H9 (cell line): ENCODE data around the gene ABCA13. TPM values are rescaled to one million over a fixed set of nuclear protein-coding genes. Genes with fewer than 3 reads are reported as not detected.

Source experiments
- DNase-seq: peaks from one replicate; pipeline ENCODE4 v3.0.0-alpha.2; 2017
- H2AFZ ChIP-seq: one replicate; pipeline ENCODE4 v1.6.1; 2013; ENCODE audit warnings: mild to moderate bottlenecking, low read length, control low read depth, moderate library complexity
- H2AK5ac ChIP-seq: 2 replicates; pipeline ENCODE4 v1.6.1; 2013; ENCODE audit warnings: low read length, control low read depth, mixed read lengths; ENCODE audit not compliant: insufficient read length
- H2BK120ac ChIP-seq: one replicate; pipeline ENCODE4 v1.6.1; 2013; ENCODE audit warnings: low read depth, mild to moderate bottlenecking, low read length, control low read depth, inconsistent platforms; ENCODE audit not compliant: poor library complexity, severe bottlenecking
- H2BK12ac ChIP-seq: 2 replicates; pipeline ENCODE4 v1.6.1; 2013; ENCODE audit warnings: low read length, control low read depth, mixed read lengths, low read depth; ENCODE audit not compliant: insufficient read length
- H2BK15ac ChIP-seq: 2 replicates; pipeline ENCODE4 v1.6.1; 2013; ENCODE audit warnings: low read depth, low read length, control low read depth
- H2BK20ac ChIP-seq: one replicate; pipeline ENCODE4 v1.6.1; 2013; ENCODE audit warnings: low read depth, mild to moderate bottlenecking, low read length, control low read depth, inconsistent platforms; ENCODE audit not compliant: poor library complexity, severe bottlenecking
- H2BK5ac ChIP-seq: 2 replicates; pipeline ENCODE4 v1.6.1; 2013; ENCODE audit warnings: low read length, control low read depth, mixed read lengths; ENCODE audit not compliant: insufficient read length
- H3K14ac ChIP-seq: 2 replicates; pipeline ENCODE4 v1.6.1; 2013; ENCODE audit warnings: low read length, control low read depth; ENCODE audit not compliant: insufficient read depth
- H3K18ac ChIP-seq: 2 replicates; pipeline ENCODE4 v1.6.1; 2013; ENCODE audit warnings: low read depth, mild to moderate bottlenecking, mixed read lengths, low read length, control low read depth; ENCODE audit not compliant: insufficient read length
- H3K23ac ChIP-seq: 2 replicates; pipeline ENCODE4 v1.6.1; 2013; ENCODE audit warnings: low read length, control low read depth, mixed read lengths, low read depth; ENCODE audit not compliant: insufficient read length
- H3K23me2 ChIP-seq: 2 replicates; pipeline ENCODE4 v1.6.1; 2013; ENCODE audit warnings: low read depth, mild to moderate bottlenecking, mixed read lengths, low read length, control low read depth; ENCODE audit not compliant: insufficient read length, poor library complexity, severe bottlenecking
- H3K27ac ChIP-seq: 2 replicates; pipeline ENCODE4 v1.5.1; 2013; ENCODE audit warnings: low read length, control low read depth, mixed read lengths, low read depth; ENCODE audit not compliant: insufficient read length
- H3K27me3 ChIP-seq: 2 replicates; pipeline ENCODE4 v1.6.1; 2013; ENCODE audit warnings: low read length, control low read depth, inconsistent platforms; ENCODE audit not compliant: insufficient read depth
- H3K4ac ChIP-seq: 2 replicates; pipeline ENCODE4 v1.6.1; 2013; ENCODE audit warnings: low read depth, mild to moderate bottlenecking, control low read depth, inconsistent platforms, low read length, moderate library complexity
- H3K4me1 ChIP-seq: 2 replicates; pipeline ENCODE4 v1.6.1; 2013; ENCODE audit warnings: low read length, control low read depth, inconsistent platforms; ENCODE audit not compliant: insufficient read depth
- H3K4me2 ChIP-seq: 2 replicates; pipeline ENCODE4 v1.6.1; 2013; ENCODE audit warnings: low read length, control low read depth, mixed read lengths; ENCODE audit not compliant: insufficient read length, insufficient read depth
- H3K56ac ChIP-seq: 2 replicates; pipeline ENCODE4 v1.6.1; 2013; ENCODE audit warnings: low read depth, mild to moderate bottlenecking, mixed read lengths, low read length, control low read depth; ENCODE audit not compliant: insufficient read length
- H3K79me1 ChIP-seq: 2 replicates; pipeline ENCODE4 v1.6.1; 2013; ENCODE audit warnings: low read depth, mild to moderate bottlenecking, moderate library complexity, low read length, control low read depth, inconsistent platforms; ENCODE audit not compliant: insufficient read depth, poor library complexity, severe bottlenecking
- H3K79me2 ChIP-seq: 2 replicates; pipeline ENCODE4 v1.6.1; 2013; ENCODE audit warnings: low read length, control low read depth, inconsistent platforms; ENCODE audit not compliant: insufficient read depth
- H3K9ac ChIP-seq: 2 replicates; pipeline ENCODE4 v1.6.1; 2013; ENCODE audit warnings: low read length, control low read depth, mixed read lengths; ENCODE audit not compliant: insufficient read length; ENCODE audit errors: extremely low read depth
- H3K9me3 ChIP-seq: one replicate; pipeline ENCODE4 v1.6.1; 2013; ENCODE audit warnings: low read depth, low read length, inconsistent platforms; ENCODE audit not compliant: control insufficient read depth
- H3T11ph ChIP-seq: one replicate; pipeline ENCODE4 v1.6.1; 2013; ENCODE audit warnings: mild to moderate bottlenecking, low read length, control low read depth, inconsistent platforms
- H4K20me1 ChIP-seq: one replicate; pipeline ENCODE4 v1.6.1; 2013; ENCODE audit not compliant: control insufficient read depth, insufficient read length, insufficient read depth
- H4K5ac ChIP-seq: 2 replicates; pipeline ENCODE4 v1.6.1; 2013; ENCODE audit warnings: low read depth, mild to moderate bottlenecking, mixed read lengths, low read length, control low read depth; ENCODE audit not compliant: insufficient read length
- H4K8ac ChIP-seq: replicated peaks from 2 replicates; pipeline ENCODE4 v1.6.1; 2013; ENCODE audit warnings: low read length, control low read depth, mixed read lengths, low read depth; ENCODE audit not compliant: insufficient read length
- H4K91ac ChIP-seq: 2 replicates; pipeline ENCODE4 v1.6.1; 2013; ENCODE audit warnings: low read depth, mild to moderate bottlenecking, moderate library complexity, mixed read lengths, low read length, control low read depth; ENCODE audit not compliant: insufficient read length
- H3K27ac Mint-ChIP-seq, 3 experiments: 2 replicates in 2 of 3; 3 replicates in 1 of 3; pipeline ENCODE4 v1.8.0; 2020 to 2021; ENCODE audit warnings: mixed read lengths in 3 of 3, mild to moderate bottlenecking in 1 of 3, moderate library complexity in 1 of 3
- H3K27me3 Mint-ChIP-seq: 2 replicates; pipeline ENCODE4 v1.8.0; 2021; ENCODE audit warnings: low read depth, mild to moderate bottlenecking, moderate library complexity, mixed read lengths
- H3K36me3 Mint-ChIP-seq, 3 experiments: 2 replicates in 2 of 3; 3 replicates in 1 of 3; pipeline ENCODE4 v1.8.0; 2020 to 2021; ENCODE audit warnings: low read depth in 3 of 3, mixed read lengths in 3 of 3; ENCODE audit not compliant: insufficient read depth in 1 of 3
- H3K4me1 Mint-ChIP-seq, 2 experiments: 2 replicates each; pipeline ENCODE4 v1.8.0; 2020; ENCODE audit warnings: mixed read lengths in 2 of 2
- H3K4me3 Mint-ChIP-seq, 2 experiments: 2 replicates in 1 of 2; 3 replicates in 1 of 2; pipeline ENCODE4 v1.8.0; 2020 to 2021; ENCODE audit warnings: mild to moderate bottlenecking in 2 of 2, mixed read lengths in 2 of 2, moderate library complexity in 1 of 2
- H3K9me3 Mint-ChIP-seq, 2 experiments: 2 replicates in 1 of 2; 3 replicates in 1 of 2; pipeline ENCODE4 v1.8.0; 2020; ENCODE audit warnings: mild to moderate bottlenecking in 2 of 2, mixed read lengths in 2 of 2, moderate library complexity in 1 of 2
- WGBS: extraction: QIAGEN DNeasy Blood & Tissue Kit; methylation state at CpG from one replicate; pipeline ENCODE4 v1.1.7; 2013; ENCODE audit warnings: missing lambda C conversion rate, low lambda C conversion rate, mixed read lengths; ENCODE audit not compliant: insufficient read length; ENCODE audit errors: extremely low coverage; 5-methylcytosine and 5-hydroxymethylcytosine counted together
- total RNA-seq: library from RNA; stranded (reverse); gene quantifications from 2 replicates; pipeline ENCODE4 v1.2.1, GENCODE V29; 2021
- TF ChIP-seq, protein P1 (sequence below): fragments of 200-600 bp; sonication (generic); conservative IDR thresholded peaks from 3 replicates; pipeline ENCODE4 v1.8.0; 2021; ENCODE audit warnings: antibody characterized with exemption, mild to moderate bottlenecking

ABCA13 gene
- total RNA-seq, 1 experiment from 2014 or later, result 0.11 TPM

DNA sequence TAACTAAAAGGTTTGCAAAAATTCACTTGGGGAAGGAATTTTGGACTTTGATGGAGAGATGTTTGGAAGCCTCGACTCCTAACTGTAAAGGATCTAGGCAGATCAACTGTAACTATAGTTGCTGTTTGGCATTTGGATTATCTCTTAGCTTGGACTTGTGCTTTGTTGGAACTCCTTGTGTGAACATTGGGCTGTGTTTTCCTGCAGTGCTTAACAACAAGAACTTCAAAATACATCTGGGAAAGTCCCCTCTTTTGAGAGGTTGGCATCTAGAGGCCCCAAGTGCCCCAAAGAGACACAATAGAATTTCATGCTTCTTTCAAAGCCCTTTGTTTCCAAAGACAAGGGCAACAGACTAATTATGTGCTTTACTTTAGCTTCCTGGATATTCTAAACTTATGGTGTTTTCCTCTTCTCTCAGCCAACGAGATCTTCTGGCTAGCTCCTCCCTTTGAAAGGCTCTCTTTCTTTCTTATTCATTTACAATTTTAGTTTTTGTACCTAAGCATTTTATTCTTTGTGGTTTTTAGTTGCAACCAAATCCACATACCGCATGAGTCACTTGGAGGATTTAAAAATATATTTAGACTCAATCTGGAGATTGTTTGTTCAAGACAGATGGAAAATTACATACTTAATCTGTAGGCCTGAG is 11.6 kb downstream of the ABCA13 start:
- Histone ChIP-seq H4K91ac (no peak overlapping the region), H4K8ac (no peak overlapping the region), H3K4ac (no peak overlapping the region), H4K20me1 (no peaks in the 10 kb centered on the region), H2BK12ac (no peak overlapping the region), H3K14ac (no peak overlapping the region), H2BK120ac (no peak overlapping the region), H2BK5ac (no peak overlapping the region), H3K23ac (no peak overlapping the region), H2AFZ (no peak overlapping the region), H3K4me2 (no peak overlapping the region), H2BK15ac (no peak overlapping the region), H3K79me2 (no peaks in the 10 kb centered on the region), H3K4me1 (no peaks in the 10 kb centered on the region; the same call in 1 of the 2 replicates), H2BK20ac (no peak overlapping the region), H3K27me3 (no peaks in the 10 kb centered on the region), H3K27ac (no peak overlapping the region), H3K79me1 (no peaks in the 10 kb centered on the region), H3K23me2 (no peaks in the 10 kb centered on the region), H3K9me3 (no peaks in the 10 kb centered on the region), H3T11ph (no peak overlapping the region), H2AK5ac (no peak overlapping the region), H3K56ac (no peak overlapping the region), H4K5ac (no peak overlapping the region), H3K18ac (no peak overlapping the region), H3K9ac (no peak overlapping the region)
- no peak for DNase-seq
- Mint-ChIP-seq H3K4me3 (no peak overlapping the region), H3K27me3 (peaks cover 4% of the 10 kb centered on the region), H3K27ac (peak overlapping the region in 1 of 3 experiments; percentile 85; a peak in 3 of 7 replicates), H3K36me3 (peaks cover 4 to 27% (median 7%) of the 10 kb centered on the region in 3 experiments; a peak in 5 of 7 replicates), H3K4me1 (peaks cover 30 to 31% of the 10 kb centered on the region in 2 experiments), H3K9me3 (peaks cover 14 to 15% of the 10 kb centered on the region in 2 experiments)
- no CpG with 5 or more reads among the region's 3 CpGs for WGBS
- TF ChIP-seq, protein P1, sequence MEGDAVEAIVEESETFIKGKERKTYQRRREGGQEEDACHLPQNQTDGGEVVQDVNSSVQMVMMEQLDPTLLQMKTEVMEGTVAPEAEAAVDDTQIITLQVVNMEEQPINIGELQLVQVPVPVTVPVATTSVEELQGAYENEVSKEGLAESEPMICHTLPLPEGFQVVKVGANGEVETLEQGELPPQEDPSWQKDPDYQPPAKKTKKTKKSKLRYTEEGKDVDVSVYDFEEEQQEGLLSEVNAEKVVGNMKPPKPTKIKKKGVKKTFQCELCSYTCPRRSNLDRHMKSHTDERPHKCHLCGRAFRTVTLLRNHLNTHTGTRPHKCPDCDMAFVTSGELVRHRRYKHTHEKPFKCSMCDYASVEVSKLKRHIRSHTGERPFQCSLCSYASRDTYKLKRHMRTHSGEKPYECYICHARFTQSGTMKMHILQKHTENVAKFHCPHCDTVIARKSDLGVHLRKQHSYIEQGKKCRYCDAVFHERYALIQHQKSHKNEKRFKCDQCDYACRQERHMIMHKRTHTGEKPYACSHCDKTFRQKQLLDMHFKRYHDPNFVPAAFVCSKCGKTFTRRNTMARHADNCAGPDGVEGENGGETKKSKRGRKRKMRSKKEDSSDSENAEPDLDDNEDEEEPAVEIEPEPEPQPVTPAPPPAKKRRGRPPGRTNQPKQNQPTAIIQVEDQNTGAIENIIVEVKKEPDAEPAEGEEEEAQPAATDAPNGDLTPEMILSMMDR, result no peak
